Forelimb muscle (tissue), 1 donor: ENCODE results near the gene RBM12. TPM values are rescaled to one million over a fixed set of nuclear protein-coding genes. Genes with fewer than 3 reads are reported as not detected.

ENCODE experiments used
- DNase-seq: peaks from one replicate; pipeline ENCODE4 v3.0.0-alpha.2; 2013; ENCODE audit warnings: low read depth
- polyA plus RNA-seq: library from polyadenylated mRNA; unstranded; fragments of 120-200 nt; gene quantifications from one replicate; pipeline ENCODE4 v1.2.1, GENCODE V29; 2013; ENCODE audit not compliant: insufficient read length

Gene RBM12
- polyA plus RNA-seq, 1 donor = 47.4 TPM

DNA sequence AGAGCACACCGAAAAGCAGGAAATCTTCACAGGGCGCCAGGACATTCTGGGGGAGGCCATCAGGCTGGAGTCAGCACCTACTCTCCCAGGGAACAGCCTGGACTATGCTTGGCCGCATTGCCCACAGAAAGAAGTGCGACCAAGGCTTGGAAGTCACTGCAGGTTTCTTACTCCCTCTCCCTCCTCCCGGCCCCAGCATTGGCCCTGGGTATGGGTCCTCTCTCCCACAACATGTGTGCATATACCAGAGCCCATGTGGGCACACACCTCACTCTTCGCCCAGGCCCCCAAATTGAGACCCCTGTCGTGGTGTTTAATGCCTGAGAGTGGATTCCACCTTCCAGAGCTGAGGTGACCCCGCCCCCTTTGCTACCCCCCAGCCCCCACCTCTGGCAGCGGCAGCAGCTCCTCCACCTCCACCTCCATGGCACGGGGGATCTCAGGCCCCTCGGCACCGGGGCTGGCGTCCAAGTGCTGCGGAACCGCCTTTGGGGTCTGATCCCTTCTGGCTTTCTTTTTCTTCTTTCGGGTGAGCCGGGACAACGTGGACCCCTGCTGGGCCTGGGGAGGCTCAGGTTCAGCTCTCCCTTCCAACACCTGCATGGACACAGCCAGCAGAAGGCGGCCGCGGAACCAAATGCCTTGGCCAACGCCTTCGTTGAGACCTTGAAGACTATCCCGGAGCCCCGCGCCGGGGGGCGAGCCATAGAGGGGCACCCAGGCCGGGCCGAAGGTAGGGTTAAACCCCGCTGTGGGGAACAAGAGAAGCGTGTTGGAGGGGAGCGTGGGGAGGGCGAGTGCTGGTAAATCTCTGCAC, 64.3 kb downstream of the RBM12 start:
- no peak for DNase-seq

DNA sequence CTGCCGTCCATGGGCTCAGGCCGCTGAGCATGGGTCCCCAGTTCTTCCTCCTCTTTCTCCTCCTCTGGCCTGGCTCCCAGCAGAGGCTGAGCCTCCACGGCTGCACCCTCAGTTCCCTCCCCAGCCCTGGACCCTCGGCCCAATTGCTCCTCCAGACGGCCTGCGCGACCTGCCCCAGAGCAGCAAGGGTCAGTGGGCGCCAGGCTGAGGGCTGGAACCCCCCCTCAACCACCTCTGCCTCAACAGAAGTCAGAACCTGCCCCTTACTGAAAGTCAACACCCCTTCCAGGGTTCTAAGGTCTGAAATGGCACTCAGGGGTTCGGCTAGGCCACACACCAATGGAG, 65.0 kb downstream of the RBM12 start:
- no peak for DNase-seq

Other genes starting within 250 kb of the RBM12 start
- gene GDF5, start 226.7 kb downstream of the RBM12 start, polyA plus RNA-seq = 0.10 TPM
- gene CEP250, start 209.3 kb downstream of the RBM12 start, polyA plus RNA-seq = 27.6 TPM
- gene C20orf173, start 135.2 kb downstream of the RBM12 start, polyA plus RNA-seq = not detected
- gene ERGIC3, start 122.8 kb downstream of the RBM12 start, polyA plus RNA-seq = 213 TPM
- 1.9 TPM for gene SPAG4, start 49.1 kb downstream of the RBM12 start, polyA plus RNA-seq
- 103 TPM for gene CPNE1, start within 50 bp of the RBM12 start, polyA plus RNA-seq
- 12.6 TPM for gene NFS1, start 34.5 kb upstream of the RBM12 start, polyA plus RNA-seq
- 78.5 TPM for gene ROMO1, start 34.5 kb upstream of the RBM12 start, polyA plus RNA-seq
- 276 TPM for gene RBM39, start 77.4 kb upstream of the RBM12 start, polyA plus RNA-seq
- 25.9 TPM for gene PHF20, start 107.1 kb upstream of the RBM12 start, polyA plus RNA-seq